Measurements from ENCODE around the gene MRPL10.

GRCh38 chr17:47800686-47801085 lies 30.7 kb downstream of the MRPL10 start:
- TF ChIP-seq RARB (CRISPR knock-in tag; IDR thresholded peaks at IDR 0.05) = no peak
- TF ChIP-seq ARNTL (CRISPR knock-in tag; IDR thresholded peaks at IDR 0.05; ENCODE audit: borderline replicate concordance, low read depth) = no peak
- no peak for TF ChIP-seq PPARA (CRISPR knock-in tag; IDR thresholded peaks at IDR 0.05; ENCODE audit: borderline replicate concordance)
- no peak for TF ChIP-seq SNAI2 (CRISPR knock-in tag; IDR thresholded peaks at IDR 0.05)
- no peak for TF ChIP-seq PATZ1 (CRISPR knock-in tag; IDR thresholded peaks at IDR 0.05; ENCODE audit: borderline replicate concordance)
- no peak for TF ChIP-seq ZFP30 (CRISPR knock-in tag; IDR thresholded peaks at IDR 0.05)
- TF ChIP-seq POU6F1 (CRISPR knock-in tag; IDR thresholded peaks at IDR 0.05; ENCODE audit: borderline replicate concordance, low read depth) = no peak
- no peak for TF ChIP-seq CSDC2 (CRISPR knock-in tag; IDR thresholded peaks at IDR 0.05)
- TF ChIP-seq ZNF70 (CRISPR knock-in tag; IDR thresholded peaks at IDR 0.05) = no peak
- TF ChIP-seq GLIS3 (CRISPR knock-in tag; IDR thresholded peaks at IDR 0.05) = no peak
- no peak for TF ChIP-seq ZC3H10 (CRISPR knock-in tag; IDR thresholded peaks at IDR 0.05)
